WTC11 (cell line): Measurements from ENCODE around the gene SYCP3.

Experiments
- CTCF ChIP-seq: fragments of 200-600 bp; IDR thresholded peaks from 2 replicates; pipeline ENCODE4 v1.8.0; 2022; ENCODE audit warnings: antibody characterized with exemption
- ESRRA ChIP-seq: sonication (generic); formaldehyde crosslinking; IDR thresholded peaks from 2 replicates; pipeline ENCODE4 v1.8.1; 2022; ENCODE audit warnings: mild to moderate bottlenecking, missing genetic modification reagents, borderline replicate concordance
- FOXJ3 ChIP-seq: sonication (generic); formaldehyde crosslinking; IDR thresholded peaks from 2 replicates; pipeline ENCODE4 v1.9.0; 2021; ENCODE audit warnings: missing genetic modification reagents, mild to moderate bottlenecking, borderline replicate concordance
- RORB ChIP-seq: fragments of 250-450 bp; sonication (Bioruptor Pico); IDR thresholded peaks from 2 replicates; pipeline ENCODE4 v1.9.0; 2021; ENCODE audit warnings: mild to moderate bottlenecking
- ZNF416 ChIP-seq: fragments of 250-450 bp; sonication (Bioruptor Pico); IDR thresholded peaks from 2 replicates; pipeline ENCODE4 v1.9.0; 2021; ENCODE audit warnings: mild to moderate bottlenecking, inconsistent platforms
- TF ChIP-seq, protein P1 (sequence below): fragments of 250-450 bp; sonication (Bioruptor Pico); IDR thresholded peaks from 2 replicates; pipeline ENCODE4 v2.1.2; 2022; ENCODE audit warnings: mild to moderate bottlenecking, moderate library complexity

- TF ChIP-seq ESRRA, result no peak
- no peak for TF ChIP-seq RORB (CRISPR knock-in tag)
- TF ChIP-seq, protein P1, sequence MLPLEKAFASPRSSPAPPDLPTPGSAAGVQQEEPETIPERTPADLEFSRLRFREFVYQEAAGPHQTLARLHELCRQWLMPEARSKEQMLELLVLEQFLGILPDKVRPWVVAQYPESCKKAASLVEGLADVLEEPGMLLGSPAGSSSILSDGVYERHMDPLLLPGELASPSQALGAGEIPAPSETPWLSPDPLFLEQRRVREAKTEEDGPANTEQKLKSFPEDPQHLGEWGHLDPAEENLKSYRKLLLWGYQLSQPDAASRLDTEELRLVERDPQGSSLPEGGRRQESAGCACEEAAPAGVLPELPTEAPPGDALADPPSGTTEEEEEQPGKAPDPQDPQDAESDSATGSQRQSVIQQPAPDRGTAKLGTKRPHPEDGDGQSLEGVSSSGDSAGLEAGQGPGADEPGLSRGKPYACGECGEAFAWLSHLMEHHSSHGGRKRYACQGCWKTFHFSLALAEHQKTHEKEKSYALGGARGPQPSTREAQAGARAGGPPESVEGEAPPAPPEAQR (CRISPR knock-in tag), result no peak
- no peak for TF ChIP-seq FOXJ3
- no peak for TF ChIP-seq CTCF
- no peak for TF ChIP-seq ZNF416
Observed at GRCh38 chr12:101785671-101786070, 46.4 kb upstream of the SYCP3 start.
